AG10803 (cell line): Measurements from ENCODE around the gene HEATR5A.

Source experiments
- DNase-seq: peaks from one replicate; pipeline ENCODE4 v3.0.0; 2010; ENCODE audit warnings: low read depth
- H3K4me3 ChIP-seq: 2 replicates; pipeline ENCODE4 v1.5.1; 2011; ENCODE audit warnings: mild to moderate bottlenecking, low read length, control low read depth
- TF ChIP-seq, protein P1 (sequence below): conservative IDR thresholded peaks from 2 replicates; pipeline ENCODE4 v1.5.1; 2011; ENCODE audit warnings: mild to moderate bottlenecking, low read length, control low read depth, inconsistent platforms

The HEATR5A gene

GRCh38 chr14:31456841-31457664 lies 36.7 kb upstream of the HEATR5A start, which contains the start of gene DTD2:
Gene DTD2 (minus strand): TSS chr14:31457506. CDS start chr14:31457393, 113 bp downstream.
- DNase-seq, result peak; percentile 91
- TF ChIP-seq, protein P1, sequence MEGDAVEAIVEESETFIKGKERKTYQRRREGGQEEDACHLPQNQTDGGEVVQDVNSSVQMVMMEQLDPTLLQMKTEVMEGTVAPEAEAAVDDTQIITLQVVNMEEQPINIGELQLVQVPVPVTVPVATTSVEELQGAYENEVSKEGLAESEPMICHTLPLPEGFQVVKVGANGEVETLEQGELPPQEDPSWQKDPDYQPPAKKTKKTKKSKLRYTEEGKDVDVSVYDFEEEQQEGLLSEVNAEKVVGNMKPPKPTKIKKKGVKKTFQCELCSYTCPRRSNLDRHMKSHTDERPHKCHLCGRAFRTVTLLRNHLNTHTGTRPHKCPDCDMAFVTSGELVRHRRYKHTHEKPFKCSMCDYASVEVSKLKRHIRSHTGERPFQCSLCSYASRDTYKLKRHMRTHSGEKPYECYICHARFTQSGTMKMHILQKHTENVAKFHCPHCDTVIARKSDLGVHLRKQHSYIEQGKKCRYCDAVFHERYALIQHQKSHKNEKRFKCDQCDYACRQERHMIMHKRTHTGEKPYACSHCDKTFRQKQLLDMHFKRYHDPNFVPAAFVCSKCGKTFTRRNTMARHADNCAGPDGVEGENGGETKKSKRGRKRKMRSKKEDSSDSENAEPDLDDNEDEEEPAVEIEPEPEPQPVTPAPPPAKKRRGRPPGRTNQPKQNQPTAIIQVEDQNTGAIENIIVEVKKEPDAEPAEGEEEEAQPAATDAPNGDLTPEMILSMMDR, result no peak
- H3K4me3 ChIP-seq, result peak within 1 kb of the TSS; percentile 84

GRCh38 chr14:31449971-31450610 lies 29.7 kb upstream of the HEATR5A start:
- peak; percentile 62 for DNase-seq
- TF ChIP-seq, protein P1, result peak; percentile 70
- no peak overlapping the region for H3K4me3 ChIP-seq

DNA sequence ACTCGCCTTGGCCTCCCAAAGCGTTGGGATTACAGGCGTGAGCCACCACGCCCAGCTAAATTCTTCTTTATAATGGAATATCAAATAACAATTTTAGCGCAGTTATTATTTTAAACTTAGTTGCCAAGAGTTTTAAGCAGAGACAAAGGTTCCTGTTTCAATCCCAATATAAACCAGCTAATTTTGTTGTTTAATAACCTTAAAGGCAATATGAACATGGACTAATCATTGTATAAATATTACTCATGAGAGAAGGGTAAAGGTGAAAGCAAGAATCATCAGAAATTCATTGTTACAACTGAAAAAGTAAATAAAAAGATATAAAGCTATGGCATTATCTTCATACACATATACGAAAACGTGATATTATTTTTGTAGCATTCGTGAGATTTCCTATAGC lies 28.8 kb upstream of the HEATR5A start:
- DNase-seq, result no peak
- TF ChIP-seq, protein P1, result no peak

GRCh38 chr14:31445703-31446102 lies 25.4 kb upstream of the HEATR5A start:
- TF ChIP-seq, protein P1, result no peak
- no peak overlapping the region for H3K4me3 ChIP-seq
- DNase-seq, result no peak

More for the DNA sequence above, 28.8 kb upstream of the HEATR5A start:
- H3K4me3 ChIP-seq, result no peak overlapping the region

DNA sequence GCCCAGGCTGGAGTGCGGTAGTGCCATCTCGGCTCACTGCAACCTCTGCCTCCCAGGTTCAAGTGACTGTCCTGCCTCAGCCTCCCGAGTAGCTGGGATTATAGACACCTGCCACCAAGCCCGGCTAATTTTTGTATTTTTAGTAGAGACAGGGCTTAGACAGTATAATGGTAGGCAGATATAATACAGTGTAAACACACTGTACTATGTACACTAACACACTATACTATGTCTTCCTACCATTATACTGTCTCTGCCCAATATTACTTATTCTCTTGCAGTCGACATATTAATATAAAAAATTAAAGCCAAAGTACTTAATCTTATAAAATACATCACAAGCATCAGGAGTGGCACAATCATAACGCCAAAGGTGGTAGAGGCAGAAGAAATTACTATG lies 21.9 kb upstream of the HEATR5A start:
- H3K4me3 ChIP-seq, result no peak overlapping the region
- TF ChIP-seq, protein P1, result no peak
- no peak for DNase-seq

- TF ChIP-seq, protein P1, result no peak
- no peak overlapping the region for H3K4me3 ChIP-seq
- DNase-seq, result peak; percentile 80
Observed at GRCh38 chr14:31441273-31442111, 21.1 kb upstream of the HEATR5A start.
